SH-SY5Y (cell line): ENCODE measurements around the gene ROBO1.

ENCODE experiments used
- GATA2 ChIP-seq: IDR thresholded peaks from 2 replicates; pipeline ENCODE4 v1.6.1; 2011; ENCODE audit warnings: mild to moderate bottlenecking, low read depth, low read length
- GATA3 ChIP-seq: IDR thresholded peaks from 2 replicates; pipeline ENCODE4 v1.6.1; 2011; ENCODE audit warnings: low read depth, mild to moderate bottlenecking, low read length, moderate library complexity

GRCh38 chr3:79396595-79396994, 371.2 kb downstream of the ROBO1 start:
- TF ChIP-seq GATA3 (no peak), GATA2 (no peak)
